Panc1 (cell line): ENCODE results near the gene PTBP2. TPM values are rescaled to one million over a fixed set of nuclear protein-coding genes. Genes with fewer than 3 reads are reported as not detected.

Experiments used
- ATAC-seq: fragments of 200-7000 bp; cut with Tn5 transposase; 2 replicates; pipeline ENCODE4 v1.9.1; 2020; ENCODE audit warnings: mild to moderate bottlenecking, moderate library complexity
- BruUV-seq: library from RNA; stranded (reverse); fragments of 400-500 nt; replicated peaks from 2 replicates; lab custom pipeline; 2021; lab: Mats Ljungman, UMichigan
- CTCF ChIA-PET: fragments of 300-600 bp; sonication (Branson Sonifier 250); formaldehyde crosslinking; loops from one replicate; lab custom pipeline; 2022; ENCODE audit warnings: antibody characterized with exemption; lab: Charles Lee
- POLR2A ChIA-PET: fragments of 300-600 bp; sonication (Branson Sonifier 250); formaldehyde crosslinking; loops from one replicate; lab custom pipeline; 2022; ENCODE audit warnings: antibody characterized with exemption; lab: Charles Lee
- DNase-seq: peaks from one replicate; pipeline ENCODE4 v3.0.0-alpha.2; 2010; ENCODE audit warnings: low read depth, low spot score
- H3K27ac ChIP-seq: 2 replicates; pipeline ENCODE4 v1.5.1; 2011; ENCODE audit warnings: mild to moderate bottlenecking, low read length, inconsistent platforms
- H3K27me3 ChIP-seq: fragments of 200-500 bp; sonication (Bioruptor generic); 2 replicates; pipeline ENCODE4 v1.6.0; 2014; ENCODE audit warnings: low read length, inconsistent platforms; ENCODE audit not compliant: control insufficient read depth, insufficient read depth
- H3K36me3 ChIP-seq: fragments of 200-500 bp; sonication (Bioruptor generic); 2 replicates; pipeline ENCODE4 v1.5.1; 2014; ENCODE audit warnings: inconsistent platforms, mild to moderate bottlenecking, low read length, moderate library complexity; ENCODE audit not compliant: control insufficient read depth, insufficient read depth
- H3K4me1 ChIP-seq: 2 replicates; pipeline ENCODE4 v1.5.1; 2011; ENCODE audit warnings: inconsistent platforms, mild to moderate bottlenecking, low read length, moderate library complexity; ENCODE audit not compliant: control insufficient read depth, insufficient read depth
- H3K4me3 ChIP-seq, 2 experiments: 2 replicates each; pipeline ENCODE4 v1.5.1; 2011 to 2012; ENCODE audit warnings: low read depth in 2 of 2, low read length in 2 of 2, mild to moderate bottlenecking in 2 of 2, inconsistent platforms in 1 of 2, moderate library complexity in 1 of 2
- H3K9me3 ChIP-seq: fragments of 200-500 bp; sonication (Bioruptor generic); 2 replicates; pipeline ENCODE4 v1.5.1; 2014; ENCODE audit warnings: low read depth, mild to moderate bottlenecking, inconsistent platforms, low read length, moderate library complexity; ENCODE audit not compliant: control insufficient read depth, insufficient read depth
- CTCF ChIP-seq: fragments of 450-650 bp; IDR thresholded peaks from 2 replicates; pipeline ENCODE4 v1.5.1; 2017; ENCODE audit warnings: mild to moderate bottlenecking
- POLR2AphosphoS5 ChIP-seq: IDR thresholded peaks from 2 replicates; pipeline ENCODE4 v1.6.1; 2012; ENCODE audit warnings: mild to moderate bottlenecking, low read depth, low read length, moderate library complexity
- REST ChIP-seq, 2 experiments: IDR thresholded peaks; 2 replicates each; pipeline ENCODE4 v1.6.1; 2011 to 2012; ENCODE audit warnings: low read depth in 2 of 2, control low read depth in 1 of 2, low read length in 1 of 2, mild to moderate bottlenecking in 1 of 2, moderate library complexity in 1 of 2; ENCODE audit not compliant: insufficient read depth in 1 of 2
- SIN3A ChIP-seq: IDR thresholded peaks from 2 replicates; pipeline ENCODE4 v1.6.1; 2012; ENCODE audit warnings: low read depth, mild to moderate bottlenecking, low read length, moderate library complexity, borderline replicate concordance; ENCODE audit not compliant: insufficient read depth
- TCF7L2 ChIP-seq: IDR thresholded peaks from 2 replicates; pipeline ENCODE4 v1.6.1; 2011; ENCODE audit warnings: mild to moderate bottlenecking, low read depth, low read length, inconsistent platforms
- in situ Hi-C: cut with HindIII; loops from 2 replicates; pipeline ENCODE4 v1.10.0; 2016; ENCODE audit warnings: low sequenced_read_pairs, low pct_unique_long_range_greater_than_20kb
- intact Hi-C: fragments of 100-400 bp; cut with micrococcal nuclease; formaldehyde crosslinking; loops from one replicate; pipeline ENCODE4 v1.10.0; 2022; ENCODE audit not compliant: unreplicated experiment
- total RNA-seq: library from RNA; stranded (reverse); gene quantifications from one replicate; pipeline ENCODE4 v1.2.1, GENCODE V29; 2021; ENCODE audit not compliant: unreplicated experiment

Gene PTBP2
- total RNA-seq, 1 experiment from 2014 or later = 12.9 TPM

- no TSS peak for BruUV-seq
- intact Hi-C loops (no loop called here), in situ Hi-C loops (no loop called here)
- Histone ChIP-seq H3K4me1 (no peaks in the 10 kb centered on the region), H3K36me3 (peaks cover 4% of the 10 kb centered on the region; the same call in 1 of the 2 replicates), H3K27ac (no peak overlapping the region), H3K4me3 (no peak overlapping the region), H3K9me3 (no peaks in the 10 kb centered on the region), H3K27me3 (no peaks in the 10 kb centered on the region)
- DNase-seq = no peak
- ChIA-PET POLR2A (no interaction called here), CTCF (no interaction called here)
- TF ChIP-seq POLR2AphosphoS5 (no peak), CTCF (no peak), REST (IDR thresholded peaks at IDR 0.05; ENCODE audit: insufficient read depth in 1 of 2, low read depth in 2 of 2, low read length in 1 of 2) (no peak), TCF7L2 (no peak), SIN3A (no peak)
- ATAC-seq = no peak
These were observed 41.9 kb downstream of the PTBP2 start for GRCh38 chr1:96763514-96763913.

GRCh38 chr1:96764469-96764868, 42.9 kb downstream of the PTBP2 start:
- in situ Hi-C loops = no loop called here
- ChIA-PET POLR2A (no interaction called here), CTCF (no interaction called here)
- Histone ChIP-seq H3K27me3 (no peaks in the 10 kb centered on the region), H3K4me3 (no peak overlapping the region), H3K4me1 (no peaks in the 10 kb centered on the region), H3K36me3 (peaks cover 4% of the 10 kb centered on the region; the same call in 1 of the 2 replicates), H3K27ac (no peak overlapping the region), H3K9me3 (no peaks in the 10 kb centered on the region)
- no TSS peak for BruUV-seq
- intact Hi-C loops = no loop called here
- TF ChIP-seq CTCF (no peak), REST (IDR thresholded peaks at IDR 0.05; ENCODE audit: insufficient read depth in 1 of 2, low read depth in 2 of 2, low read length in 1 of 2) (no peak), TCF7L2 (no peak), POLR2AphosphoS5 (no peak), SIN3A (no peak)
- DNase-seq = no peak
- no peak for ATAC-seq
